DOHH2 (cell line): Measurements from ENCODE around the gene WDR73.

Source experiments
- H3F3A ChIP-seq: fragments of 200-600 bp; sonication (generic), shearing (Covaris generic); 2 replicates; pipeline ENCODE4 v1.6.0; 2016; ENCODE audit warnings: antibody characterized with exemption, mild to moderate bottlenecking; ENCODE audit not compliant: control insufficient read depth, insufficient read depth
- H3K27ac ChIP-seq: fragments of 200-600 bp; sonication (generic); 2 replicates; pipeline ENCODE4 v1.5.1; 2014; ENCODE audit warnings: low read depth, mild to moderate bottlenecking, low read length, moderate library complexity
- H3K27me3 ChIP-seq: fragments of 200-600 bp; sonication (generic); 2 replicates; pipeline ENCODE4 v1.6.1; 2014; ENCODE audit warnings: mild to moderate bottlenecking, low read length, mixed read lengths; ENCODE audit not compliant: control insufficient read depth
- H3K36me3 ChIP-seq: fragments of 200-600 bp; sonication (generic); 2 replicates; pipeline ENCODE4 v1.6.1; 2014; ENCODE audit warnings: mild to moderate bottlenecking, low read length, moderate library complexity, mixed read lengths; ENCODE audit not compliant: control insufficient read depth
- H3K4me1 ChIP-seq: fragments of 200-600 bp; sonication (generic); 2 replicates; pipeline ENCODE4 v1.6.1; 2014; ENCODE audit warnings: mild to moderate bottlenecking, low read length, mixed read lengths; ENCODE audit not compliant: control insufficient read depth
- H3K4me2 ChIP-seq: fragments of 200-600 bp; sonication (generic); 2 replicates; pipeline ENCODE4 v1.6.0; 2014; ENCODE audit warnings: mild to moderate bottlenecking, low read length, moderate library complexity
- H3K4me3 ChIP-seq: fragments of 200-600 bp; sonication (generic); 2 replicates; pipeline ENCODE4 v1.5.1; 2014; ENCODE audit warnings: mild to moderate bottlenecking, low read length, mixed read lengths
- H3K79me2 ChIP-seq: fragments of 200-600 bp; sonication (generic); 2 replicates; pipeline ENCODE4 v1.6.1; 2014; ENCODE audit warnings: mild to moderate bottlenecking, low read length, mixed read lengths; ENCODE audit not compliant: control insufficient read depth
- H3K9me2 ChIP-seq: fragments of 200-600 bp; sonication (generic); replicated peaks from 2 replicates; pipeline ENCODE4 v1.6.1; 2014; ENCODE audit warnings: mild to moderate bottlenecking, low read length, mixed read lengths; ENCODE audit not compliant: control insufficient read depth
- H3K9me3 ChIP-seq: fragments of 200-600 bp; sonication (generic); 2 replicates; pipeline ENCODE4 v1.6.1; 2014; ENCODE audit warnings: antibody characterized with exemption, low read length, mixed read lengths; ENCODE audit not compliant: control insufficient read depth, insufficient read depth
- H4K20me1 ChIP-seq: fragments of 200-600 bp; sonication (generic); 2 replicates; pipeline ENCODE4 v1.6.0; 2014; ENCODE audit warnings: low read depth, mild to moderate bottlenecking, antibody characterized with exemption, low read length, moderate library complexity; ENCODE audit not compliant: control insufficient read depth, insufficient read depth
- CTCF ChIP-seq: fragments of 200-600 bp; sonication (generic); IDR thresholded peaks from one replicate; pipeline ENCODE4 v1.5.1; 2014; ENCODE audit warnings: antibody characterized with exemption, mild to moderate bottlenecking, low read depth, low read length; ENCODE audit not compliant: poor library complexity, severe bottlenecking
- EZH2phosphoT487 ChIP-seq: fragments of 200-600 bp; sonication (generic); IDR thresholded peaks from 2 replicates; pipeline ENCODE4 v1.6.1; 2017; ENCODE audit warnings: borderline replicate concordance, mild to moderate bottlenecking, antibody characterized with exemption, low read length, moderate library complexity, mixed read lengths

Gene WDR73

DNA sequence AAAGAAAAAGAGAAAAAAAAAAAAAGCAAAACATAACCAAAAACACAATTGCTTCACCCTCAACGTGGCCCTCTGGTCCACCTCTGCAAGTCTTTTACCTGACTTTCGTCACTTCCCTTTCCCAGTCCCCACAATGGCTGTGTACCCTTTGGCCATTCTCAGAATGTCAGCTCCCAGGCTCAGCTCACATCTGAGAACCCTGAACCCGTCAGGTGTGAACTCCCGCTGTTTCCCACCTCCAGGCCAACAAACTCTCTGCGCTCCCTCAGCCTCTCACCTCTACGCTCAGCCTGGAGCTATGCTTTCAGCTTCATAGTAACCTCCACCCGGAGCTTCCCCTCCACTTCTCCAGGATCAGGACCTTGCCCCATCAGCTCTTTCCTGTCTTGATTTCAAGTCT lies 29.7 kb downstream of the WDR73 start:
- H3K9me2 ChIP-seq = no peaks in the 10 kb centered on the region
- TF ChIP-seq EZH2phosphoT487 = no peak
- no peak for TF ChIP-seq CTCF
- H3K4me1 ChIP-seq = no peaks in the 10 kb centered on the region
- H3K27ac ChIP-seq = no peak overlapping the region
- H3K4me2 ChIP-seq = no peak overlapping the region
- H3K36me3 ChIP-seq = peaks cover 24% of the 10 kb centered on the region
- no peaks in the 10 kb centered on the region for H4K20me1 ChIP-seq
- no peaks in the 10 kb centered on the region for H3F3A ChIP-seq
- no peaks in the 10 kb centered on the region for H3K79me2 ChIP-seq
- peaks cover 24% of the 10 kb centered on the region for H3K9me3 ChIP-seq
- no peak overlapping the region for H3K4me3 ChIP-seq
- H3K27me3 ChIP-seq = no peaks in the 10 kb centered on the region

DNA sequence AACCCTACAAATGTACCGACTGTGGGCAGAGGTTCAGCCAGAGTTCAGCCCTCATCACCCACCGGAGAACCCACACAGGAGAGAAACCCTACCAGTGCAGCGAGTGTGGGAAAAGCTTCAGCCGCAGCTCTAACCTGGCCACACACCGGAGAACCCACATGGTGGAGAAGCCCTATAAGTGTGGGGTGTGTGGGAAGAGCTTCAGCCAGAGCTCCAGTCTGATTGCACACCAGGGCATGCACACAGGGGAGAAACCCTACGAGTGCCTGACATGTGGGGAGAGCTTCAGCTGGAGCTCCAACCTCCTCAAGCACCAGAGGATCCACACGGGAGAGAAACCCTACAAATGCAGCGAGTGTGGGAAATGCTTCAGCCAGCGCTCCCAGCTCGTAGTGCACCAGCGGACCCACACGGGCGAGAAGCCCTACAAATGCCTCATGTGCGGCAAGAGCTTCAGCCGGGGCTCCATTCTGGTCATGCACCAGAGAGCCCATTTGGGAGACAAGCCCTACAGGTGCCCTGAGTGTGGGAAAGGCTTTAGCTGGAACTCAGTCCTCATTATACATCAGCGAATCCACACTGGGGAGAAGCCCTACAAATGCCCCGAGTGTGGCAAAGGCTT lies 32.6 kb downstream of the WDR73 start:
- peaks cover 24% of the 10 kb centered on the region for H3K36me3 ChIP-seq
- H3K27ac ChIP-seq = no peak overlapping the region
- TF ChIP-seq CTCF (no peak), EZH2phosphoT487 (no peak)
- H3K4me2 ChIP-seq = no peak overlapping the region
- no peaks in the 10 kb centered on the region for H3F3A ChIP-seq
- H4K20me1 ChIP-seq = no peaks in the 10 kb centered on the region
- H3K79me2 ChIP-seq = no peaks in the 10 kb centered on the region
- peaks cover 24% of the 10 kb centered on the region for H3K9me3 ChIP-seq
- no peaks in the 10 kb centered on the region for H3K9me2 ChIP-seq
- H3K4me3 ChIP-seq = no peak overlapping the region
- H3K27me3 ChIP-seq = no peaks in the 10 kb centered on the region
- H3K4me1 ChIP-seq = no peaks in the 10 kb centered on the region

GRCh38 chr15:84620626-84621025 lies 33.5 kb downstream of the WDR73 start:
- Histone ChIP-seq H3K79me2 (no peaks in the 10 kb centered on the region), H3K9me2 (no peaks in the 10 kb centered on the region), H3K27me3 (no peaks in the 10 kb centered on the region), H3K4me2 (no peak overlapping the region), H3K27ac (no peak overlapping the region), H3K4me1 (no peaks in the 10 kb centered on the region), H3K36me3 (peaks cover 24% of the 10 kb centered on the region), H3K4me3 (no peak overlapping the region), H4K20me1 (no peaks in the 10 kb centered on the region), H3F3A (no peaks in the 10 kb centered on the region), H3K9me3 (peaks cover 24% of the 10 kb centered on the region)
- no peak for TF ChIP-seq CTCF
- no peak for TF ChIP-seq EZH2phosphoT487
